ENCODE measurements around the gene KLLN. TPM values are rescaled to one million over a fixed set of nuclear protein-coding genes. Genes with fewer than 3 reads are reported as not detected.
"Not testable (repeated sequence)": the region's sequence is repeated elsewhere in the genome, so short reads cannot be mapped to it uniquely, and the experiment has no call there.

KLLN gene
- total RNA-seq, 2 donors from 2014 or later = 0.21 to 0.55 TPM

DNA sequence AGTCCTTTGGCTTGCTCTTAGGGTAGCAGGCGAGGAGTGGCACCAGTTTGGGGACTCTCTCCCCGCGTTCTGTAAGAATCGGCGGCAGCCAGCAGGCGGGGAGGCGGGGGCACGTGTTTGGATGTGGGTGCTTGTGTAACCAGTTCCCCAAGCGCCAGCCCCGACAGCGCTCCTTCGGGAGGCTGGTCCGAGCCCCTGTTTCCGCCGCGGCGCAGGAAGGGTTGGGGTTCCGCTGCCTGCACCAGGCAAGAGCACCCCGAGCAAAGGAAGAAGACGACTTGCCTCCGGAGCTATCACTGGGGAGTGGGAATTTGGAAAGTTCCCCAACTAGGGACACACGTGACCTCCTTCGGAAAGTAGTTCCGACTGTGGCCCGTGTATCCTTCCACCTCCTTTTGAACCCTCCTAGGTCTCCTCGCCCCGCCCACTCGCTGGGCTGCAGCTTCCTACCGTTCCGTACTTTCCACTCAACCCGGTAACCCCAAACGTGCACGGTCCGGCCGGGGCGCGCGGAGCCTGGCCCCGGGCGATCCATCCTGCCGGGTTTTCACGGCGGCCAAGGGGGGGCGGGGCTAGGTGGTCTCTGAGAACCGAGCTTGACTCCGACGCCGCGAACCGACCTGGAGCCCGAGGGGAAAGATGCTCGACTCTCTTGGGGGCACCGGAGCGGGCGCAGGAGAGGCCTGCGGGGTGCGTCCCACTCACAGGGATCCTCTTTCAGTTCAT lies 1.2 kb downstream of the KLLN start:
- H3K27me3 Mint-ChIP-seq = no peaks in the 10 kb centered on the region
- ATAC-seq = peak; percentile 81
- no peaks in the 10 kb centered on the region for H3K9me3 ChIP-seq (ENCODE audit: control insufficient read depth, low read length, poor library complexity, severe bottlenecking)
- H3K4me3 Mint-ChIP-seq = peak overlapping the region; percentile 98
- DNase-seq = peak; percentile 86 to 90 (median 87)
- peak overlapping the region; percentile 96 for H3K27ac Mint-ChIP-seq
- H3K4me1 Mint-ChIP-seq = peaks cover 43% of the 10 kb centered on the region
- peaks cover 7% of the 10 kb centered on the region for H3K36me3 Mint-ChIP-seq (ENCODE audit: low read depth)

DNA sequence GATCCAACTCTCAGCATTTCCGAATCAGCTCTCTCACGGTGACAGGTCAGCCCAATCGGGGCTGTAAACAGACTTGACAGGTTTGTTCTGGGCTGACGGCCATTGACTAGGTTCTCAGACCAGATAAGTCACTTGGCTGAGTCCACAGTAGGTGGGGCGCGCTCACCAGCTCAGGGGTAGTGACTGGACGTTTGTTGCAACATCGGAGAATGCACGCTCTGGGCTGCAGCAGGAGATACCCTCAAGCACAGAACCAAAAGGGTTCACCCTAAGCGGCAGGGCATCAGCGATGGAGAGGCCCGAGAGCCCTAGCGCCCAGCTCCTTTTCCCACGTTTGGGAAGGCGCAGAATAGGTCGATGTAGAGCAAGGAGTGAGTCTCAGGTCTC lies 1.8 kb downstream of the KLLN start:
- DNase-seq = no peak
- no peak for ATAC-seq
- Mint-ChIP-seq H3K27me3 (no peaks in the 10 kb centered on the region), H3K4me3 (peak overlapping the region; percentile 98), H3K4me1 (peaks cover 40% of the 10 kb centered on the region), H3K27ac (peak overlapping the region; percentile 96), H3K36me3 (ENCODE audit: low read depth) (peaks cover 7% of the 10 kb centered on the region)
- no peaks in the 10 kb centered on the region for H3K9me3 ChIP-seq (ENCODE audit: control insufficient read depth, low read length, poor library complexity, severe bottlenecking)

DNA sequence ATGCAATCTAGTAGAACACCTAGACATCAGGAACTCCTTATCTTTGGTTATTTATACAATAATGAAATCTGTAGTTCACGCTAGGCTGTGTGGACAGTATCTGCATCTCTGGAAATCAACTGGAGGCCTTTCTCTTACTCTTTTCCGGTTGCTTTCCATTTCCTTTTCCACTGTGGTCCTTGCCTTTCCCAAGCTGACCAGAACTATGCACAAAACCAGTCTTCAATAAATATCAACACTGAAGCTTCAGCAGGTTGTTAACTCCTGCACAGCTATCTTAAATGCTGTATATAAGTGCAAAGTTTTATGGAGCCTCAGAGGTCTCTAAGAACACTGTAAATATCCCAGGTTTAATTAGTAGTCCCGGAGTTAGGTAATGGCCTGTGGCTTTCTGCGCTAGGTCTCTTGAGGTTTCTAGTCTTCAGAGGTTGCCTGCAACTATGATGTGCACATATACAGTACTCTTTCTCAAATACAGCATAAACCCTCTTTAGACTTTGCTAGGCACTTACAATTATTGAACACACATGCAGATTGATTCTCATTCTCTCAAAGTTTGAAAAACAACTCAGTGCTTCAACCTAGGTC lies 2.4 kb downstream of the KLLN start:
- Mint-ChIP-seq H3K36me3 (ENCODE audit: low read depth) (peaks cover 7% of the 10 kb centered on the region), H3K4me1 (peaks cover 37% of the 10 kb centered on the region), H3K27ac (peak overlapping the region; percentile 96), H3K4me3 (peak overlapping the region; percentile 98), H3K27me3 (no peaks in the 10 kb centered on the region)
- H3K9me3 ChIP-seq (ENCODE audit: control insufficient read depth, low read length, poor library complexity, severe bottlenecking) = no peaks in the 10 kb centered on the region
- ATAC-seq (no peak), DNase-seq (no peak)

DNA sequence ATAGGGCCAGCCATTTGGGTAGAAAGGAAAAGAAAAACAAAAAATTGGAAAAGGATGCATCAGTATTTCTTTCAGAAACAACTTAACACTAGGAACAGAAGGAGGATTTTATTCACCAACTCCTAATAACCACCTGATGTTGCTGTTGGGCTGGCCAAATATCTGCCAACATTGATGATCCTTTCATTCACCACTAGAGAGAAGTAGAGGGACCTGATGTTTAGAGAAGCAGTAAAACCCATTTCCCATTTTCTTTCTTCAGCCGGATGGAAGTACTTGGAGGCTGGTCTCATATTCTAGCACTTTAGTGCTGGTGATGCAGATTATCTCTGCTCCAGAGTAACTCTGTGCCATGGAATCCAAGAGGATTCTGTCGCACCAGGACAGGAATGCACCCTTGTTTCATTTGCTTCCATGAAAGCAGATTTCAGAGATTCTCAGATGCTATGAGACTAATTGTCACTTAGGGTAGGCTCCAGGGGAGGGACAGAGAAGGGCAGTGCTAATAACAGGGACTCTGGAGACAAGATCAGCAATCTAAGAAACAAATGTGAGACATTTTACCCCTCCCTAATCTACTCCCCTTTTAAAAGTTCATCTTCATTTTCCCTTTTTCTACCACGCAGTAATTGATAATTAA lies 3.1 kb downstream of the KLLN start:
- H3K27me3 Mint-ChIP-seq = no peaks in the 10 kb centered on the region
- no peak for ATAC-seq
- H3K4me3 Mint-ChIP-seq = no peak overlapping the region
- peak overlapping the region; percentile 96 for H3K27ac Mint-ChIP-seq
- no peaks in the 10 kb centered on the region for H3K9me3 ChIP-seq (ENCODE audit: control insufficient read depth, low read length, poor library complexity, severe bottlenecking)
- H3K4me1 Mint-ChIP-seq = peaks cover 31% of the 10 kb centered on the region
- H3K36me3 Mint-ChIP-seq (ENCODE audit: low read depth) = peaks cover 5% of the 10 kb centered on the region
- no peak for DNase-seq

DNA sequence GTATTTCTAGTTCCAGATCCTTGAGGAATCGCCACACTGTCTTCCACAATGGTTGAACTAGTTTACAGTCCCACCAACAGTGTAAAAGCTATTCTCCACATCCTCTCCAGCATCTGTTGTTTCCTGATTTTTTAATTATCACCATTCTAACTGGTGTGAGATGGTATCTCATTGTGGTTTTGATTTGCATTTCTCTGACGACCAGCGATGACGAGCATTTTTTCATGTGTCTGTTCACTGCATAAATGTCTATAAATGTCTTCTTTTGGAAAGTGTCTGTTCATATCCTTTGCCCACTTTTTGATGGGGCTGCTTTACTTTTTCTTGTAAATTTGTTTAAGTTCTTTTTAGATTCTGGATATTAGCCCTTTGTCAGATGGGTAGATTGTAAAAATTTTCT lies 7.7 kb downstream of the KLLN start:
- H3K4me1 Mint-ChIP-seq = peaks cover 12% of the 10 kb centered on the region
- H3K27me3 Mint-ChIP-seq; H3K36me3 Mint-ChIP-seq (ENCODE audit: low read depth); H3K4me3 Mint-ChIP-seq; H3K27ac Mint-ChIP-seq; ATAC-seq; H3K9me3 ChIP-seq (ENCODE audit: control insufficient read depth, low read length, poor library complexity, severe bottlenecking); DNase-seq: not testable (repeated sequence)

DNA sequence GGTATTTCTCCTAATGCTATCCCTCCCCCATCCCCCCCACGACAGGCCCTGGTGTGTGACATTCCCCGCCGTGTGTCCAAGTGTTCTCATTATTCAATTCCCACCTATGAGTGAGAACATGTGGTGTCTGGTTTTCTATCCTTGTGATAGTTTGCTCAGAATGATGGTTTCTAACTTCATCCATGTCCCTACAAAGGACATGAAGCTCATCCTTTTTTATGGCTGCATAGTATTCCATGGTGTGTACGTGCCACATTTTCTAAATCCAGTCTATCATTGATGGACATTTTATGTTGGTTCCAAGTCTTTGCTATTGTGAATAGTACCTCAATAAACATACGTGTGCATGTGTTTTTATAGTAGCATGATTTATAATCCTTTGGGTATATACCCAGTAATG lies 8.1 kb downstream of the KLLN start:
- not testable (repeated sequence) for H3K36me3 Mint-ChIP-seq (ENCODE audit: low read depth); ATAC-seq; H3K9me3 ChIP-seq (ENCODE audit: control insufficient read depth, low read length, poor library complexity, severe bottlenecking); H3K4me3 Mint-ChIP-seq; DNase-seq; H3K27me3 Mint-ChIP-seq; H3K4me1 Mint-ChIP-seq; H3K27ac Mint-ChIP-seq

DNA sequence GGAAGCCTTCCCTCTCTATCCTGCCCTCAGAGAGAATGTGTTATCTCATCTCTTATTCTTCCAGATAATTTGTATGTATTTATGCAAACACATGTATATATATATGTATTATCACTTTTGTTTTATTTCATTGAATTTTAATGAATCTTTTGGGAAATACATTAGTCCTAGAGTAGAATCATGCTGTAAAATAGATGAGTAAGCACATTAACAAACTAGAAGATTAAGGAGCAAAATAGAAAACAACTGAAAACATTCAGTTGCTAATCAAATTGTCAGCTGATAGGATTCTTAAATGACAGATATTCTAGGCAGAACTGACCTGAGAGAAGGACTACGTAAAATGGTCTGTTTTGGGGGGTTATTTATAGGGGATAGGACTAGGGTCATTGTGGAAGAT lies 11.2 kb downstream of the KLLN start:
- no peak for ATAC-seq
- H3K27ac Mint-ChIP-seq = no peak overlapping the region
- H3K27me3 Mint-ChIP-seq = no peaks in the 10 kb centered on the region
- DNase-seq = no peak
- no peaks in the 10 kb centered on the region for H3K9me3 ChIP-seq (ENCODE audit: control insufficient read depth, low read length, poor library complexity, severe bottlenecking)
- H3K36me3 Mint-ChIP-seq (ENCODE audit: low read depth) = no peaks in the 10 kb centered on the region
- peaks cover 8% of the 10 kb centered on the region for H3K4me1 Mint-ChIP-seq
- no peak overlapping the region for H3K4me3 Mint-ChIP-seq

DNA sequence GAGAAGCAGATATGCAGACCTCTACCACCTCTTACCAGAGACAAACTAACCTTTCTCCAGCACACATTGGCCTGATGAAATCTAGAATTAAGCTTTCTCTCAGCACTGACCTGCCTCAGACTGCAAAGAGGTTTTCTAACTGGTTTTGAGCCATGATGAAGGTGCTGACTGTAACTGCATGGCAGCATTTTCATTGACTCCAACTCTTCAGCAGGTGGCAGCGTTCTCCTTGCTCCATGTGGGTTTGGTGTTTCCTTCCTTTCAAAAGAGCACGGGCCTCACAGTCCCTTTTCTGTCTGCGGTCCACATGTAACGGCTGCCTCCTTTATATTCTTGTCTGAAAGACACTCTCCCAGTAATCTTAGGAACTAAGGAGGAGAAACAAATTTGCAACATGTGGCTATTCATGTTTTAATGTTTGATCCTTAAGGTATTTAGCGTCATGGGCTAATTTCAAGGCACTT lies 12.6 kb downstream of the KLLN start:
- no peaks in the 10 kb centered on the region for H3K9me3 ChIP-seq (ENCODE audit: control insufficient read depth, low read length, poor library complexity, severe bottlenecking)
- H3K36me3 Mint-ChIP-seq (ENCODE audit: low read depth) = no peaks in the 10 kb centered on the region
- H3K27ac Mint-ChIP-seq = peak overlapping the region; percentile 11
- ATAC-seq = peak; percentile 85
- H3K4me1 Mint-ChIP-seq = peaks cover 8% of the 10 kb centered on the region
- H3K27me3 Mint-ChIP-seq = no peaks in the 10 kb centered on the region
- peak in 2 of 3 donors; percentile 19 to 28 for DNase-seq
- peak overlapping the region; percentile 53 for H3K4me3 Mint-ChIP-seq

DNA sequence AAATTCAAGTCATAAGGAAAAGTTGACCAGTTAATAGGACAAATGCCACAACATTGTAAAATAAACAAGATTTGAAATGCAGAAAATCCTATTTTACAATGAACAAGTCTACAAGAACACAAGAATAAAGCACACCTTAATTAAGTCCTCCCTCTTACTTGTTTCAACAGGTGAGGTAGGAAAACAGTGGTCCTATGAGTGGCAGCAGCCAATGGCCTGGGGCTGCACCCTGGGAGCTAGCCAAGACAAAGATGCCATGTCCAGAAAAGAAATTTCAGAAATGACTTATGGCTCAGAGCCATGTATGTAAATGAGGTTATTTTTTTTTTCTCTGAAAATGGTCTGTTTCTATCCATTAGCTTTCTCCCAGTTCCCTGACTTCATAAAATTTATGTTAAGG lies 14.3 kb downstream of the KLLN start:
- Mint-ChIP-seq H3K4me3 (no peak overlapping the region), H3K4me1 (peaks cover 8% of the 10 kb centered on the region), H3K36me3 (ENCODE audit: low read depth) (no peaks in the 10 kb centered on the region), H3K27me3 (no peaks in the 10 kb centered on the region), H3K27ac (no peak overlapping the region)
- ATAC-seq (no peak), DNase-seq (no peak)
- no peaks in the 10 kb centered on the region for H3K9me3 ChIP-seq (ENCODE audit: control insufficient read depth, low read length, poor library complexity, severe bottlenecking)

DNA sequence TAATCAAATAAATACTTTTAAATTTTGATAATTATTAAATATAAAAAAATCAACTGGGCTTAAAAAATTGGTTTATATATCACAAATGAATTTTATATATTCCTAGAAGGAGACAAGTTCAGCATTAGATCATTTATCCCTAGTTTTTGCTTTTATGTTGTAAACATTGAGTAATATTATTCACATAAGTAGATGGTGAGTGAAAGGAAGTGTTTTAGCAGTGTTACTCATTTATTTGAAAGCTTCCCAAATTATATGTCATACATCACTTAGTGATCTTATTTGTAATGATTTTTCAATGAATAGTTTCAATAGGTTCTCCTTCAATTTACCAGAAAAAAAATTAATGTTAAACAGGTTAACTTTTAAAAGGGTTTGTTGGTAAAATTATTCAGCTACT lies 15.8 kb downstream of the KLLN start:
- Mint-ChIP-seq H3K27me3 (no peaks in the 10 kb centered on the region), H3K27ac (no peak overlapping the region), H3K36me3 (ENCODE audit: low read depth) (no peaks in the 10 kb centered on the region), H3K4me1 (peaks cover 10% of the 10 kb centered on the region), H3K4me3 (no peak overlapping the region)
- no peaks in the 10 kb centered on the region for H3K9me3 ChIP-seq (ENCODE audit: control insufficient read depth, low read length, poor library complexity, severe bottlenecking)
- ATAC-seq (no peak), DNase-seq (no peak)

DNA sequence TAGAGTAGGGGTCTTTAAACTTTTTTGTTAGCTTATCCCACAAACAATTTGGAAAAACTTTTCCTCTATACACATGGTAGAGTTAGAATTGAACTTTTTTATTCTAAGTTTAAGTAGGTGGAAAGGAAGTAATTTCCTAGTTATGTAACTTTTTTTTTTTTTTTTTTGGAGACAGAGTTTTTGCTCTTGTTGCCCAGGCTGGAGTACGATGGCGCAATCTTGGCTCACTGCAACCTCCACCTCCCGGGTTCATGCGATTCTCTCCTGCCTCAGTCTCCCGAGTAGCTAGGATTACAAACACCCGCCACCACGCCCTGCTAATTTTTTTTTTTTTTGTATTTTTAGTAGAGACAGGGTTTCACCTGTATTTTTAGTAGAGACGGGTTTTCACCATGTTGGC lies 16.6 kb downstream of the KLLN start:
- not testable (repeated sequence) for ATAC-seq; H3K36me3 Mint-ChIP-seq (ENCODE audit: low read depth); H3K4me3 Mint-ChIP-seq; H3K9me3 ChIP-seq (ENCODE audit: control insufficient read depth, low read length, poor library complexity, severe bottlenecking); H3K27me3 Mint-ChIP-seq; DNase-seq; H3K27ac Mint-ChIP-seq
- peaks cover 10% of the 10 kb centered on the region for H3K4me1 Mint-ChIP-seq

DNA sequence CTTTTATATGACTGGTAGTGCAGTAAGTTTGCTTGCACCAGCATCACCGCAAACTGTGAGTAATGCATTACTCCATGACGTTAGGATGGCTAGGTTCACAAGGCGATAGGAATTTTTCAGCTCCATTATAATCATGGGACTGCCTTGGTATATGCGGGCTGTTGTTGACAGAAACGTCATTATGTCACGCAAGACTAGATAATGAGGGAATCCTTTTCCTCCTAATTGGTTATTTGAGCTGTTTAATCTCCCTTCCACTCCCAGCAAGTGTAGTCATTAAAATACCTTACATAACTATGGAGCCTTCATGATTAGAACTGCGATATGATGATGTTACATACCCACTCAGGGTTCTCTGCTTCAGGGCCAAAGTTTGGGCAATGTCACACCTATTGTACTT lies 17.3 kb downstream of the KLLN start:
- Mint-ChIP-seq H3K36me3 (ENCODE audit: low read depth) (no peaks in the 10 kb centered on the region), H3K4me1 (peaks cover 8% of the 10 kb centered on the region), H3K27me3 (no peaks in the 10 kb centered on the region), H3K4me3 (no peak overlapping the region), H3K27ac (no peak overlapping the region)
- ATAC-seq (no peak), DNase-seq (no peak)
- H3K9me3 ChIP-seq (ENCODE audit: control insufficient read depth, low read length, poor library complexity, severe bottlenecking) = no peaks in the 10 kb centered on the region

DNA sequence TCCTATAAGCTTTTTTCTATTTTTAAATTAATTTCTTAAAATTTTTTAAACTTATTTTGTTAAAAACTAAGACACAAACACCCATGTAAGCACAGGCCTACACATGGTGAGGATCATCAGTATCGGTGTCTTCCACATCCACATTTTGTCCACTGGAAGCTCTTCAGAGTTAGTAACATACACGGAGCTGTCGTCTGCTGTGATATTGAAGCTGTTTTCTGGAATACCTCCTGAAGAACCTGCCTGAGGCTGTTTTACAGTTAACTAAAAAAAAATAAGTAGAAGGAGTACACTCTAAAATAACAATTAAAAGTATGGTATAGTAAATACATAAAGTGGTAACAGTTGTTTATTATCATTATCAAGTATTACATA lies 17.7 kb downstream of the KLLN start:
- H3K4me3 Mint-ChIP-seq = no peak overlapping the region
- peaks cover 5% of the 10 kb centered on the region for H3K4me1 Mint-ChIP-seq
- H3K9me3 ChIP-seq (ENCODE audit: control insufficient read depth, low read length, poor library complexity, severe bottlenecking) = no peaks in the 10 kb centered on the region
- H3K27me3 Mint-ChIP-seq = no peaks in the 10 kb centered on the region
- ATAC-seq (no peak), DNase-seq (no peak)
- no peak overlapping the region for H3K27ac Mint-ChIP-seq
- H3K36me3 Mint-ChIP-seq (ENCODE audit: low read depth) = no peaks in the 10 kb centered on the region

Data from T-helper 17 cell (primary cell).